AG04450 (cell line): ENCODE results near the gene PDE11A. TPM values are rescaled to one million over a fixed set of nuclear protein-coding genes. Genes with fewer than 3 reads are reported as not detected.

Source experiments
- CTCF ChIA-PET: fragments of 300-600, 350-600 bp; formaldehyde crosslinking; extraction: SDS; loops from one replicate; lab custom pipeline; 2022; ENCODE audit warnings: antibody characterized with exemption, inconsistent platforms; lab: Charles Lee
- POLR2A ChIA-PET: fragments of 350-600 bp; formaldehyde crosslinking; extraction: SDS; loops from one replicate; lab custom pipeline; 2021; ENCODE audit warnings: antibody characterized with exemption, inconsistent platforms; lab: Yijun Ruan, JAX
- DNase-seq: peaks from one replicate; pipeline ENCODE4 v3.0.0-alpha.2; 2011; ENCODE audit warnings: low read depth, low spot score
- H3K27ac ChIP-seq: one replicate; pipeline ENCODE4 v1.5.1; 2012; ENCODE audit warnings: low read depth, low read length, control low read depth
- H3K27me3 ChIP-seq: one replicate; pipeline ENCODE4 v1.6.0; 2012; ENCODE audit warnings: low read length; ENCODE audit not compliant: control insufficient read depth, insufficient read depth
- H3K4me3 ChIP-seq: 2 replicates; pipeline ENCODE4 v1.5.1; 2011; ENCODE audit warnings: mild to moderate bottlenecking, low read depth, low read length, control low read depth
- H3K9me3 ChIP-seq: 2 replicates; pipeline ENCODE4 v1.5.1; 2012; ENCODE audit warnings: low read length; ENCODE audit not compliant: control insufficient read depth, insufficient read depth
- CTCF ChIP-seq: IDR thresholded peaks from 2 replicates; pipeline ENCODE4 v1.5.1; 2011; ENCODE audit warnings: low read depth, low read length, control low read depth, inconsistent platforms
- polyA plus RNA-seq: library from polyadenylated mRNA; depleted of rRNA; stranded (reverse); fragments of >200 nt; gene quantifications from 2 replicates; pipeline ENCODE4 v1.2.3, GENCODE V29; 2011

PDE11A gene
- polyA plus RNA-seq, 1 experiment = 0.24 TPM

- H3K9me3 ChIP-seq = no peaks in the 10 kb centered on the region
- no peak overlapping the region for H3K27ac ChIP-seq
- H3K4me3 ChIP-seq = no peak overlapping the region
- ChIA-PET CTCF (interaction anchor here (1.0 to 6.4 kb wide), 6 partner anchors 9 to 439 kb away, joined by 3 to 112 read pairs (median 44); a partner anchor contains a TSS), POLR2A (no interaction called here)
- no peak for TF ChIP-seq CTCF
- peaks cover 6% of the 10 kb centered on the region for H3K27me3 ChIP-seq
- no peak for DNase-seq
Observed at GRCh38 chr2:177602611-177603164, 469.9 kb downstream of the PDE11A start.

GRCh38 chr2:177600917-177601316 lies 471.7 kb downstream of the PDE11A start:
- Histone ChIP-seq H3K27me3 (peaks cover 10% of the 10 kb centered on the region), H3K9me3 (no peaks in the 10 kb centered on the region), H3K4me3 (no peak overlapping the region), H3K27ac (no peak overlapping the region)
- CTCF ChIA-PET = interaction anchor here (0.7 to 6.4 kb wide), 3 partner anchors 12 to 112 kb away, joined by 3 to 112 read pairs (median 10); no protein-coding TSS in a partner anchor
- no peak for DNase-seq
- POLR2A ChIA-PET = no interaction called here
- TF ChIP-seq CTCF = no peak

- no peak for DNase-seq
- Histone ChIP-seq H3K27me3 (peaks cover 10% of the 10 kb centered on the region), H3K4me3 (no peak overlapping the region), H3K9me3 (no peaks in the 10 kb centered on the region), H3K27ac (no peak overlapping the region)
- CTCF ChIA-PET = interaction anchor here (0.9 to 1.8 kb wide), 2 partner anchors 110 to 265 kb away, joined by 3 to 10 read pairs; no protein-coding TSS in a partner anchor
- POLR2A ChIA-PET = no interaction called here
- TF ChIP-seq CTCF = no peak
Observed at GRCh38 chr2:177599956-177600355, 472.6 kb downstream of the PDE11A start.

GRCh38 chr2:177599139-177599688 lies 473.4 kb downstream of the PDE11A start:
- ChIA-PET CTCF (interaction anchor here (1.8 kb wide), 1 partner anchor 109 kb away, joined by 10 read pairs; no protein-coding TSS in a partner anchor), POLR2A (no interaction called here)
- no peak for DNase-seq
- H3K27ac ChIP-seq = no peak overlapping the region
- no peaks in the 10 kb centered on the region for H3K9me3 ChIP-seq
- TF ChIP-seq CTCF = no peak
- H3K27me3 ChIP-seq = peaks cover 10% of the 10 kb centered on the region
- no peak overlapping the region for H3K4me3 ChIP-seq
